Stimulated activated CD4-positive, alpha-beta T cell treated with anti-CD3 and anti-CD28 coated beads, Interleukin-4, amount 100 ng/mL, for 48 hours (primary cell): Measurements from ENCODE around the gene SLC35E1.
"Not testable (repeated sequence)": the region's sequence is repeated elsewhere in the genome, so short reads cannot be mapped to it uniquely, and the experiment has no call there.

ENCODE experiments used
- DNase-seq, 2 donors: peaks; one replicate each; pipeline ENCODE4 v3.0.0-alpha.2; 2020; ENCODE audit warnings: low read depth in 2 of 2

Gene SLC35E1

GRCh38 chr19:16522559-16523377 is 49.4 kb downstream of the SLC35E1 start:
- no peak for DNase-seq

GRCh38 chr19:16521715-16522289 is 50.4 kb downstream of the SLC35E1 start:
- no peak for DNase-seq

GRCh38 chr19:16520986-16521624 is 51.1 kb downstream of the SLC35E1 start:
- no peak for DNase-seq

- DNase-seq: no peak
Measured at GRCh38 chr19:16520074-16520973, 51.9 kb downstream of the SLC35E1 start.

GRCh38 chr19:16519230-16519687 is 53.0 kb downstream of the SLC35E1 start:
- DNase-seq: no peak

- no peak for DNase-seq
Measured at GRCh38 chr19:16518483-16519229, 53.6 kb downstream of the SLC35E1 start.

GRCh38 chr19:16518061-16518460 is 54.2 kb downstream of the SLC35E1 start:
- DNase-seq: no peak

- no peak for DNase-seq
Measured at GRCh38 chr19:16516923-16517610, 55.1 kb downstream of the SLC35E1 start.

GRCh38 chr19:16516381-16516780 is 55.8 kb downstream of the SLC35E1 start:
- no peak for DNase-seq

GRCh38 chr19:16514383-16515019 is 57.7 kb downstream of the SLC35E1 start:
- no peak for DNase-seq

GRCh38 chr19:16512611-16513010 is 59.6 kb downstream of the SLC35E1 start:
- DNase-seq: not testable (repeated sequence)

GRCh38 chr19:16509141-16510061 is 62.8 kb downstream of the SLC35E1 start:
- DNase-seq: no peak

GRCh38 chr19:16508546-16508945 is 63.7 kb downstream of the SLC35E1 start:
- no peak for DNase-seq

- DNase-seq: no peak
Measured at GRCh38 chr19:16506961-16507360, 65.3 kb downstream of the SLC35E1 start.

GRCh38 chr19:16506161-16506560 is 66.1 kb downstream of the SLC35E1 start:
- not testable (repeated sequence) for DNase-seq

GRCh38 chr19:16504271-16504670 is 67.9 kb downstream of the SLC35E1 start:
- no peak for DNase-seq
